RKO (cell line): ENCODE measurements around the gene UBL4A.
"Not testable (repeated sequence)": the region's sequence is repeated elsewhere in the genome, so short reads cannot be mapped to it uniquely, and the experiment has no call there.

Source experiments
- DNase-seq: peaks from one replicate; pipeline ENCODE4 v3.0.0-alpha.2; 2016; ENCODE audit warnings: low spot score

UBL4A gene

GRCh38 chrX:154507673-154508383 lies 21.4 kb upstream of the UBL4A start:
- DNase-seq, result no peak

GRCh38 chrX:154506483-154507332 lies 20.3 kb upstream of the UBL4A start:
- DNase-seq, result no peak

GRCh38 chrX:154505734-154506133 lies 19.3 kb upstream of the UBL4A start:
- DNase-seq, result no peak

GRCh38 chrX:154502989-154503388 lies 16.6 kb upstream of the UBL4A start:
- DNase-seq, result no peak

- no peak for DNase-seq
Measured at GRCh38 chrX:154502098-154502497, 15.7 kb upstream of the UBL4A start.

- not testable (repeated sequence) for DNase-seq
Measured at GRCh38 chrX:154501423-154501822, 15.0 kb upstream of the UBL4A start.

GRCh38 chrX:154496591-154497137 lies 10.2 kb upstream of the UBL4A start:
- not testable (repeated sequence) for DNase-seq

- DNase-seq, result no peak
Measured at GRCh38 chrX:154495472-154495922, 9.1 kb upstream of the UBL4A start.

GRCh38 chrX:154494715-154495114 lies 8.3 kb upstream of the UBL4A start:
- DNase-seq, result no peak

GRCh38 chrX:154490414-154491083 lies 4.1 kb upstream of the UBL4A start, which contains the start of gene SLC10A3:
Gene SLC10A3, minus strand, starts transcription at chrX:154490629. Its CDS starts 1,689 bp downstream, at chrX:154488940.
- DNase-seq, result peak; percentile 93

GRCh38 chrX:154490021-154490413 lies 3.6 kb upstream of the UBL4A start:
- DNase-seq, result peak; percentile 68

GRCh38 chrX:154489182-154489581 lies 2.8 kb upstream of the UBL4A start:
- no peak for DNase-seq

- no peak for DNase-seq
Measured at GRCh38 chrX:154488336-154489075, 2.1 kb upstream of the UBL4A start.

GRCh38 chrX:154487518-154488290 lies 1.3 kb upstream of the UBL4A start:
- no peak for DNase-seq

GRCh38 chrX:154486052-154486395 lies 391 bp downstream of the UBL4A start:
- no peak for DNase-seq

- DNase-seq, result no peak
Measured at GRCh38 chrX:154485150-154486051, 1.0 kb downstream of the UBL4A start.

- peak; percentile 33 for DNase-seq
Measured at GRCh38 chrX:154484255-154485149, 1.9 kb downstream of the UBL4A start.

- no peak for DNase-seq
Measured at GRCh38 chrX:154483325-154483724, 3.1 kb downstream of the UBL4A start.

- no peak for DNase-seq
Measured at GRCh38 chrX:154482786-154483185, 3.6 kb downstream of the UBL4A start.
